Upper lobe of left lung (tissue), 4 donors: Measurements from ENCODE around the gene IGSF3.

Experiments used
- CTCF ChIP-seq, 6 experiments: fragments of 450-650 bp in 4 of 6; fragments of 200-600 bp in 2 of 6; sonication (generic) in 2 of 6; IDR thresholded peaks; one replicate each; pipeline ENCODE4 v1.5.1; 2016 to 2019; ENCODE audit warnings: antibody characterized with exemption in 6 of 6
- POLR2A ChIP-seq, 4 donors: fragments of 450-650 bp; IDR thresholded peaks; one replicate each; pipeline ENCODE4 v1.5.1; 2016 to 2017; ENCODE audit warnings: antibody characterized with exemption in 4 of 4, mild to moderate bottlenecking in 2 of 4
- POLR2AphosphoS5 ChIP-seq, 2 donors: sonication (generic); formaldehyde crosslinking; IDR thresholded peaks; one replicate each; pipeline ENCODE4 v1.5.1; 2017; ENCODE audit warnings: antibody characterized with exemption in 2 of 2

- TF ChIP-seq POLR2A (IDR thresholded peaks at IDR 0.05) (no peak), CTCF (IDR thresholded peaks at IDR 0.05) (no peak), POLR2AphosphoS5 (IDR thresholded peaks at IDR 0.05) (no peak)
These were observed 3.7 kb downstream of the IGSF3 start for GRCh38 chr1:116663821-116664220.
